ENCODE results near the gene WNT4. TPM values are rescaled to one million over a fixed set of nuclear protein-coding genes. Genes with fewer than 3 reads are reported as not detected.

Gene WNT4
- polyA plus RNA-seq, 3 donors: not detected

GRCh38 chr1:22142315-22143064, 407 bp downstream of the WNT4 start:
- H3K4me2 ChIP-seq (replicated peaks; ENCODE audit: extremely low read depth, low read length, poor library complexity, severe bottlenecking): peak overlapping the region; percentile 50
- peaks cover 0 to 5% of the 10 kb centered on the region in 2 donors for H3K4me1 ChIP-seq (ENCODE audit: control insufficient read depth in 1 of 2, insufficient read depth in 2 of 2, low read length in 2 of 2)
- intact Hi-C loops (cut with micrococcal nuclease): no loop called here
- no peak overlapping the region for H3K4me3 ChIP-seq (replicated peaks in 1 of 3; ENCODE audit: low read depth in 2 of 3, low read length in 3 of 3)
- no peak overlapping the region for H3K9ac ChIP-seq (ENCODE audit: insufficient read depth, low read length, poor library complexity, severe bottlenecking)
- Mint-ChIP-seq H3K27ac (no peak overlapping the region), H3K4me3 (no peak overlapping the region), H3K9me3 (peaks cover 0 to 4% (median 0%) of the 10 kb centered on the region in 7 donors), H3K27me3 (ENCODE audit: low read depth in 3 of 3) (peaks cover 41 to 77% (median 52%) of the 10 kb centered on the region in 3 donors), H3K4me1 (peaks cover 7% of the 10 kb centered on the region), H3K36me3 (no peaks in the 10 kb centered on the region)
- no peak overlapping the region for H2AFZ ChIP-seq (ENCODE audit: insufficient read depth, low read depth, low read length, poor library complexity, severe bottlenecking)
- no peak for DNase-seq
- no peaks in the 10 kb centered on the region for H4K20me1 ChIP-seq (ENCODE audit: insufficient read depth, low read length)
- H3K27ac ChIP-seq (ENCODE audit: low read depth in 1 of 2, low read length in 2 of 2): no peak overlapping the region
- no peak for TF ChIP-seq CTCF (IDR thresholded peaks at IDR 0.05)
- H3K36me3 ChIP-seq (replicated peaks in 1 of 2; ENCODE audit: control insufficient read depth in 1 of 2, insufficient read depth in 2 of 2, low read length in 2 of 2): no peaks in the 10 kb centered on the region
- H3K27me3 ChIP-seq (ENCODE audit: control insufficient read depth in 2 of 2, insufficient read depth in 2 of 2, low read length in 2 of 2): peaks cover 34 to 55% of the 10 kb centered on the region in 2 donors
- peaks cover 0 to 20% of the 10 kb centered on the region in 2 donors for H3K9me3 ChIP-seq (replicated peaks in 1 of 2; ENCODE audit: control insufficient read depth in 1 of 2, insufficient read depth in 1 of 2, low read length in 2 of 2)
- under 1% methylated on average over 101 of the region's 102 CpGs for WGBS (ENCODE audit: insufficient coverage)
- H3K79me2 ChIP-seq (ENCODE audit: insufficient read depth, low read length): no peaks in the 10 kb centered on the region

GRCh38 chr1:22141554-22142314, 1.2 kb downstream of the WNT4 start:
- Histone ChIP-seq H3K27me3 (ENCODE audit: control insufficient read depth in 2 of 2, insufficient read depth in 2 of 2, low read length in 2 of 2) (peaks cover 34 to 53% of the 10 kb centered on the region in 2 donors), H3K9ac (ENCODE audit: insufficient read depth, low read length, poor library complexity, severe bottlenecking) (no peak overlapping the region), H3K27ac (ENCODE audit: low read depth in 1 of 2, low read length in 2 of 2) (no peak overlapping the region), H3K36me3 (replicated peaks in 1 of 2; ENCODE audit: control insufficient read depth in 1 of 2, insufficient read depth in 2 of 2, low read length in 2 of 2) (no peaks in the 10 kb centered on the region), H2AFZ (ENCODE audit: insufficient read depth, low read depth, low read length, poor library complexity, severe bottlenecking) (no peak overlapping the region), H3K9me3 (replicated peaks in 1 of 2; ENCODE audit: control insufficient read depth in 1 of 2, insufficient read depth in 1 of 2, low read length in 2 of 2) (peaks cover 0 to 20% of the 10 kb centered on the region in 2 donors), H3K4me3 (replicated peaks in 1 of 3; ENCODE audit: low read depth in 2 of 3, low read length in 3 of 3) (no peak overlapping the region), H3K79me2 (ENCODE audit: insufficient read depth, low read length) (no peaks in the 10 kb centered on the region), H3K4me1 (ENCODE audit: control insufficient read depth in 1 of 2, insufficient read depth in 2 of 2, low read length in 2 of 2) (peaks cover 0 to 5% of the 10 kb centered on the region in 2 donors), H4K20me1 (ENCODE audit: insufficient read depth, low read length) (no peaks in the 10 kb centered on the region), H3K4me2 (replicated peaks; ENCODE audit: extremely low read depth, low read length, poor library complexity, severe bottlenecking) (peak overlapping the region; percentile 50)
- no peaks in the 10 kb centered on the region for H3K36me3 Mint-ChIP-seq
- DNase-seq: no peak
- H3K4me1 Mint-ChIP-seq: peaks cover 7% of the 10 kb centered on the region
- no peak for TF ChIP-seq CTCF (IDR thresholded peaks at IDR 0.05)
- intact Hi-C loops (cut with micrococcal nuclease): no loop called here
- 15% methylated on average over 19 of the region's 28 CpGs for WGBS (ENCODE audit: insufficient coverage)
- peak overlapping the region; percentile 24 to 82 for H3K4me3 Mint-ChIP-seq
- peaks cover 0 to 4% (median 0%) of the 10 kb centered on the region in 7 donors for H3K9me3 Mint-ChIP-seq
- peaks cover 41 to 79% (median 54%) of the 10 kb centered on the region in 3 donors for H3K27me3 Mint-ChIP-seq (ENCODE audit: low read depth in 3 of 3)
- peak overlapping the region in 1 of 7 donors; percentile 50 for H3K27ac Mint-ChIP-seq
